HG03520 (cell line): ENCODE results near the gene TMEM61.

ENCODE experiments used
- ATAC-seq: cut with Tn5 transposase; IDR thresholded peaks from one replicate; pipeline ENCODE4 v1.9.1; 2021; ENCODE audit warnings: mild to moderate bottlenecking, moderate library complexity; ENCODE audit not compliant: unreplicated experiment

The TMEM61 gene

GRCh38 chr1:54984131-54984842 lies 3.9 kb downstream of the TMEM61 start:
- ATAC-seq = no peak

DNA sequence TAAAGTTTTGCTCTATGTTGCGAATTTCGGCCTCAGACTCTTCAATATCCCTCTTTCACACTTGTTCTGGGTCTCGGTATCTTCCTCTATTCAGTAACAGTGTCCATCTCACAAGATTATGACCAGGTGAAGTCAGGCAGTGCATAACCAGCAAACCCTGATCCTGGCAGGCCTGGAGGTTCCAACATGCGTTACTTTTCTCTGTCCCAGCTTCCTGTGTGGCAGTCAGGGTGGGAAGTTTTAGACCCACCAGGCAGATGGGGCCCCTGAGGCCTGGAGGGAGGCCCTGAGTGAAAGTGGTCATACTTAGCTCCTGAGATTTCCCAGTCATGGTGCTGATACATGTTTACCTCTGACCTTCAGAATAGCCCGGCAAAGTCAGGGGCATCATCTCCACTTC lies 5.1 kb downstream of the TMEM61 start:
- ATAC-seq = no peak

DNA sequence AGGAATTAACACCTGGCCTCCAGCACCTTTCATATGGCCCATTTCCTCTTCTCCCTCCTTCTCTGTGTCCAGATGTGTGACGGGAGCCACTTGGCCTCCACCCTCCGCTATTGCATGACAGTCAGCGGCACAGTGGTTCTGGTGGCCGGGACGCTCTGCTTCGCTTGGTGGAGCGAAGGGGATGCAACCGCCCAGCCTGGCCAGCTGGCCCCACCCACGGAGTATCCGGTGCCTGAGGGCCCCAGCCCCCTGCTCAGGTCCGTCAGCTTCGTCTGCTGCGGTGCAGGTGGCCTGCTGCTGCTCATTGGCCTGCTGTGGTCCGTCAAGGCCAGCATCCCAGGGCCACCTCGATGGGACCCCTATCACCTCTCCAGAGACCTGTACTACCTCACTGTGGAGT lies 5.6 kb downstream of the TMEM61 start:
- ATAC-seq = no peak

DNA sequence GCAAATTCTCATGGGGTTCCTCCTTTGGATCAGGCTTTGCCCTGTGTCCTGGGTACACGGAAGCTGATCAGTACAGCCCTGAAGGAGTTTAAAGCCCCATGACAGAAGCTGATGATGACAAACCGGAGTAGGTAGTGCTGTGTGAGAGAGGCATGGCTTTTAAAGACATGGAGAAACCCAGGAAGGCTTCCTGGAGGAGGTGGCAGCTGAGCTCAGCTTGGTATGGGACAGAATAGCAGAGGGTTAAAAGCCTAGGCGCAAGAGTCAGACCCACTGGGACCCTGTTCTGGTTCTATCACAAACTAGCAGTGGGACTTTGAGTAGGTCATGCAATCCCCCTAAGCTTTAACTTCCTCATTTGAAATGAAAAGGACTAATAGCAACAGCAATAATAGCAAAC lies 6.1 kb downstream of the TMEM61 start:
- ATAC-seq = no peak

- ATAC-seq = no peak
Observed at GRCh38 chr1:54987427-54987826, 7.0 kb downstream of the TMEM61 start.

- no peak for ATAC-seq
Observed at GRCh38 chr1:54987919-54988705, 7.7 kb downstream of the TMEM61 start.

GRCh38 chr1:54988975-54989374 lies 8.5 kb downstream of the TMEM61 start:
- ATAC-seq = no peak

DNA sequence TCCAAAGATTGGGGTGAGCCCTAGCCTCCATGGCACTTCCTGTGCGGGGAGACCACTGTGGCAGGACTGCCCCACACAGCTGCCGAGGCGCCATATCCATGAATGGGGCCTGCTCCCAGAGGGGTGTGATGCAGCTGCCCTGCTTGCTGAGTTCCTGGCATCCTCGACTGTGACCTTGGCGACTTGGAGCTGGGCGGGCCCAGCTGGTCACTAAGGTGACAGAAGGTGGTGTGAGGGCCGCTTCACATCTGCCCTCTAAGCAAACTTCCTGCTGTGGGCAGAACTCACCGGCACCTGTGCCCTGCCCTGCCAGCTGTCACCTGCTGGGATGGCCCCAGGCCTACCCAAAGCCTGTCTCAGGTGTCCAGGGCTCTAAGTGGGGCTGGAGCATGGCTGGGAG lies 9.0 kb downstream of the TMEM61 start:
- ATAC-seq = no peak

DNA sequence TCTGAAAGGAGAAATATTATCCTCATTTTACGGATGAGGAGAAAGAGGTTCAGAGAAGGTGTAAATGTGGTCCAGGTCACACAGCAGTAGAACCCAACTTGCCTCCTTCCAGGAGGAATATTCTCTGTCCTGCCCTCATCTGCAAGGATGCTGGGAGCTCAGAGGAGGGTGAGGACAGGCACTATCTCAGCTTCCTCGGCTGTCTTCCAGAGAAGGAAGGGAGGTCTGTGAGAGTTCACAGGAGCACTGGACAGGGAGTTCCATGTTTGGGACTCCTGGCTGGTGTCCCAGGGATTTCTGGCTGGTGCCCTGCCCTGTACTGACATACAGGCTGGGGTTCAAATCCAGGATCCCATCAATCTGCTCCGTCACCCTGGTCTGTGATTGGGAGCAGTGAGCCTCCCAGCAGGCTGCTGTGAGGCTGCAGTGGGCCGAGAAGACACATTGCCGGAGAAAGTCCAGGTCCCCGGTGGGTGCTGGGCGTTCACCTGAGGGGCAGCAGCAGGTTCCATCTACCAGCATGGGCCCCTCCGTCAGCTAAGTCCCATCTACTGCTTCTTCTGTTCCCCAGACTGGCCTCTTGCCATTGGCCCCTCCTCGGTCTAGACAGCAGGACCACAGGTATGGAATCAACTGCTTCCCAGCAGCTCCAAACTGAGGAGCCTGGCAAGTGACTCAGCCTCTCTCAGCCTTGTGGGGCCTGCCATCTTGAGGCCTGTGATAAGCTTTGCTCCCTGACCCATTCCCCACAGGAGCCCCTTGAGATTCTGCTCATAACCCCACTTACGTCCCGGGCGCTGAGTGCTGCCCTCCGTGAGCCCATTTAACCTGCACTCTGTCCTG lies 9.8 kb downstream of the TMEM61 start:
- ATAC-seq = no peak

DNA sequence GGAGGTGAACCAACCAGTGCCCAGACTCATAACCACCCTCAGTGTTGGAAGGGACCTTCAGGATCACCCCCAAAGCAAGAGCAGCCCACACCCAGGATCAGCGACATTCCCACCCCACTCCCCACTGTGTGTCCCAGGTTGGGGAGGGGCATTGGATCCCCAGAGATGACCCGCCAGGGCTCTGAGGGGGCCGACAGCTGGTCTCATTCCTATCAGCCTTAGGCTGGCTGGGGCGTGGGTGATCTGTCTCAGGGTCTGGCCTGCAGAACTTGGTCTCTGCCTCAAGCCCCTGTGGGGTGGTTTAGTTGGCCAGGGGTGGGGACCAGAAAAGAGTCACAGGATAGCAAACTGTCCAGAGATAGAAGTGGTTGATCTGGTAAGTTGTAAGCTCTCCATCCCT lies 10.5 kb downstream of the TMEM61 start:
- ATAC-seq = no peak

GRCh38 chr1:54991939-54992338 lies 11.5 kb downstream of the TMEM61 start:
- no peak for ATAC-seq

GRCh38 chr1:54993140-54993539 lies 12.7 kb downstream of the TMEM61 start:
- no peak for ATAC-seq

DNA sequence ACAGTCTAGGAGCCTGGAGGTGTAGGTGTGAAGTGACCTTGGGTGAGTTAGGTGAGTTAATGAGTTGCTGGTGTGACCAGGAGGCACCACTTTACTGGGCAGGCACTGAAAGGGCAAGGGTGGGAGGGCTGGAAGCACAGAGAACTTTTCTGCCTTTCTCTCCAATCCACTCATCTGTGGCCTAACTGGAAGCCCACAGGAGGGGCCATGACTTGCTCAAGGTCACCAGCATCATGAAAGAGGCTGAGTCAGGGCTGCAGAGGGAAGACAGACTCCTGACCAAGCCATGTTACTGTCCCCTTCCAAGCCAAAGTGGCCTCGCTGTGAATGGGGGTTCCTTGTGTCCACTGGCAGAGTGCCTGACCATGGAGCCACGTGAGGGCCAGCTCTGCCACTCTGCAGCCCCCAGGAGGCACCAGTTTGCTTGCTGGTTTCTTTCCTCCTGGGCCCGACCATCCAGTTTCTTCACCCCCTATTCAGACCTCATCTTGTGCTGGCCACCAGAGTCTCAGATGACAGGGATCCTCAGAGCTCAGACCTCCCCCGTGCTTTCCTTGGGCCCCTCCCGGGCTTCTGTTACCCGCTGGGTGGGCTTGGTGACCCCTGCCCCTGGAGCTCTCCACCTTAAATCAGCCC lies 14.0 kb downstream of the TMEM61 start:
- ATAC-seq = no peak

DNA sequence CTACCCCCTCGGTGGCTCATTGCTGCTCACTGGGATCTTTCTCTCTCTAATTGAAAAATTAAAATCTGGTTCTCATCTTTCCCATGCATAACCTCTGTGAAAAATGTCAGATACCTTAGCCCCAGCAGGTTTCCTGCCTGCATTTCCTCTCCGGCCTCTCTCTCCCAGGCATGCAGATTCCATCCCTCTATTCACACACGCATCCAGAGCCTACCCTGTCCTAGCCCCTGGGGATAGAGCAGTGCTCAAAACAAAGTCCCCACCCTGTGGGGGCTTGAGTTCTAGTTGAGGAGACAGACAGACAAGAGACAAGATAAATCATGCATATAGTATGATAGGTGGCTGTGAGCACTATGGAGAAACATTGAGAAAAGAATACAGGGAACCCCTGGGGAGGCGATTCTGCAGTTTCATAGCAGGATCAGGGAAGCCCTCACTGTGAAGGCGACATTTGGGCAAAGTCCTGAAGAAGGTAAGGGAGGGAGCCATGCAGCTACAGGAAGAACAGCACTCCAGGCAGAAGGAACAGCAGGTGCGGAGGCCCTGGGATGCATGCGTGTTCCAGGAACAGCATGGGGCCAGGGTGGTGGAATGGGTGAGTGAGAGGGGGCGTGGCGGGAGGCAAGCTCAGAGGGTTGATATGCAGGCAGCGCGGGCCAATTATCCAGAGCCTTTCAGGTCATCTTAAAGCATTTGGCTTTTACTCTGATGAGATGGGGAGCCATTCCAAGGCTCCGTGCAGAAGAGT lies 14.8 kb downstream of the TMEM61 start:
- no peak for ATAC-seq

GRCh38 chr1:54995835-54996234 lies 15.4 kb downstream of the TMEM61 start:
- no peak for ATAC-seq

DNA sequence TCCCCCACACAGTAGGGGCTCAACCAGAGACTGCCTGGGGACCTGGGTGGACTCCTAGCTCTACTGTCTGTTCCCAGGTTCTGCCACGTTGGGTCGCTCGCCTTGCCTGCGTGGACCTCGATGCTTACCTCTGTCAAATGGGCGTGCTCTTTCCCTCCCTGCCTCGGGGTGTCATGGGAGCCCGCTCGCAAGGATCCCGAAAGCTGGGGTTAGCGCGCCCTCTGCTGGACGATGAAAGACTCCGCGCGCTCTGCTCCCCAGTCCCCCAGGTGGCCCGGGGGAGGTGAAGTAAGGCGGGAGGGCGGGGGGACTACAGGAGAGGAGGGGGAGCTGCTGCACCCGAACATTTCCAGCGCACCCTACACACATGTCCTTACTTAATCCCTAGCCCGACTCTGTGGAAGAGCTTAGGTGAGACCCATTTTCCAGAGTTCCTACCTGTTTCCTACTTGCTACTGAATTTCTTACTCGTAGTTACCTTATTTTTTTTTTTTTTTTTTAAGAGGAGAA lies 16.0 kb downstream of the TMEM61 start:
- peak; percentile 73 for ATAC-seq

DNA sequence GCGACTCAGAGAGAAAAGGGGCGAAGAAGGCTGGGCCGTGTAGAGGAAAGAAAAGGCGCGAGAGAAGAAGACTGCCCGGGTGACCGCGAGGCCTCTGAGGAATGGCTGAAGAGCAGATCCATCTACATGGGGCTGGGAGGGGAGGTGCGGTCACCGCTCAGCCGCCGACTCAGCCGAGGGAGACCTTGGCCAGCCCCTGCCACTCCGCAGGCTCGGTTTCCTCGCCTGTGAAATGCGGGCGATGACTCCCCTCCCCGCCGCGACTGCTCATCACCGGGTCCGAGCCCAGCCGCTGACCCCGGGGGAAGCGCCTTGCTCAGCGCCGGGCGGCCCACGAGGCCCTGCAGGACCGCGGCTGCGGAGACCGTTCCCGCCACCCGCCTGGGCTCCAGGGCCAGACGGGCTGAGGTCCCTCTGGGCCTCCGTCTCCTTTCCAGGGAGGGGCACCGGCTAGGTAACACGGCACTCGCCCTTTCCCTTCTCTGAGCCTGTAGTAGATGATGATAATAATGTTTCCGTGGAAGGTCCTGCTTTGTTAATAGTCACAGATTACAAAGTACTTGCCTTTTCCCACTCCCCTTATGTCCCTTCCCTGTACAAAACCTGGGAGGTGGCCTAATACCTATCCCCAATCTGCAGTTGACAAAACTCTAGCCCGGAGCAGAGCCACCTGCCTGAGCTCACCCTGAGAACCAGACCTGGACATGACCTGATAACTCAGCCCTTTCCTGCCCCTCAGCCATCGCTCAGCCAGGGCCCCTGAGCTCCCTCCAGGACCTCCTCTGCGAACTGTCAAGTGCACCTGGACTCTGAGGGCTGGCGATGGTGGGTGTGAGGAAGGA lies 16.7 kb downstream of the TMEM61 start:
- no peak for ATAC-seq

DNA sequence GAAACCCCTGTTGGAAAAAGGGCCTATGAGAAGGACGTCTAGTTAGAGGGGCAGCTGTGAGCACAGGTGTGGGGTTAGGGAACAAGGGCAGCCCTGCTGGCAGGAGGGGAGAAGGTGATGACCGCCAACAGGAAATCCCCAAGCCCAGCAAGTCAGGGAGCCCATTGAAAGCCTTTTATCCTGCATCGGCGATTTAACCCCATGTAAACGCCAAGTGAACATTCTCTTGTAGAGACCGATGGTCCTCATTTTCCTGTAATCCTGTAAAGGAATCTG lies 17.2 kb downstream of the TMEM61 start:
- ATAC-seq = no peak

- no peak for ATAC-seq
Observed at GRCh38 chr1:54998100-54998499, 17.7 kb downstream of the TMEM61 start.

DNA sequence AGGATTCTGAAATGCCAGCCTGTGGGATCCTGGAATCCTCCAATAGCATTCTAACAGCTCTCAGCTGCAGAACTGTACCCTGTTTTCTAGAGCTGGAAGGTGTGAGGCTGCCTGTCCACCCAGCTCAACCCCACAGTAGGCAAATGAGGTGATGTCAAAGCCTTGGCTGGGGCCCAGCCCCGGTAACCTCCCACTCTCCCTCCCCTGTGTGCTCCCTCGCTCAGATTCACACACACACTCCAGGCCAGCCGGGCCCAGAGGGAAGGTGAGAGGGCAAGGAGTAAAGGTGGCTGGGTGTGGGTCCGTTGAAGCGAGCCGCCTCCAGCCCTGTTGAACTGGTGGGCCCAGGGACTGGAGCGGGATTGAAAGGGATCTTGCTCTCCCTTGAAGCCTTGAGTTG lies 18.2 kb downstream of the TMEM61 start, which contains the start of gene BSND:
Gene BSND, plus strand, starts transcription at position 257 of the 400 bp plus-strand sequence. CDS start 254 bp downstream, outside the sequence.
- no peak for ATAC-seq
